Lung (tissue), 16 donors: ENCODE results near the gene PCK1. TPM values are rescaled to one million over a fixed set of nuclear protein-coding genes. Genes with fewer than 3 reads are reported as not detected.
A peak's percentile ranks its signal among the peaks of the same experiment; 100 is the strongest.
"Not testable (repeated sequence)": the region's sequence is repeated elsewhere in the genome, so short reads cannot be mapped to it uniquely, and the experiment has no call there.

Experiments
- ATAC-seq: fragments of 200-7000 bp; cut with Tn5 transposase; one replicate; pipeline ENCODE4 v1.9.1; 2020; ENCODE audit warnings: moderate number of reproducible peaks; ENCODE audit not compliant: insufficient read depth, low FRiP score
- DNase-seq, 3 donors: peaks; one replicate each; pipeline ENCODE4 v3.0.0-alpha.2; 2013 to 2017
- H3K27ac ChIP-seq, 2 donors: one replicate each; pipeline ENCODE4 v1.5.1; 2013; ENCODE audit warnings: mild to moderate bottlenecking in 2 of 2, moderate library complexity in 2 of 2, control low read depth in 1 of 2, inconsistent platforms in 1 of 2, low read depth in 1 of 2, low read length in 1 of 2
- H3K27me3 ChIP-seq, 3 donors: one replicate each; pipeline ENCODE4 v1.5.1; 2013; ENCODE audit warnings: low read length in 2 of 3; ENCODE audit not compliant: control insufficient read depth in 3 of 3, insufficient read depth in 3 of 3
- H3K36me3 ChIP-seq, 4 donors: one replicate each; pipeline ENCODE4 v1.5.1; 2013; ENCODE audit warnings: low read length in 4 of 4, mild to moderate bottlenecking in 1 of 4, moderate library complexity in 1 of 4; ENCODE audit not compliant: control insufficient read depth in 4 of 4, insufficient read depth in 4 of 4
- H3K4me1 ChIP-seq, 5 donors: one replicate each; pipeline ENCODE4 v1.5.1; 2013; ENCODE audit warnings: low read length in 5 of 5, mild to moderate bottlenecking in 2 of 5, moderate library complexity in 1 of 5; ENCODE audit not compliant: control insufficient read depth in 5 of 5, insufficient read depth in 5 of 5
- H3K4me3 ChIP-seq: one replicate; pipeline ENCODE4 v1.5.1; 2013; ENCODE audit warnings: mild to moderate bottlenecking, control low read depth, moderate library complexity
- H3K9ac ChIP-seq, 2 donors: one replicate each; pipeline ENCODE4 v1.5.1; 2013; ENCODE audit warnings: low read length in 2 of 2, control low read depth in 1 of 2; ENCODE audit not compliant: insufficient read depth in 1 of 2
- H3K9me3 ChIP-seq, 4 donors: one replicate each; pipeline ENCODE4 v1.5.1; 2013; ENCODE audit warnings: low read length in 3 of 4, mild to moderate bottlenecking in 1 of 4, moderate library complexity in 1 of 4; ENCODE audit not compliant: control insufficient read depth in 4 of 4, insufficient read depth in 3 of 4
- CTCF ChIP-seq: IDR thresholded peaks from 2 replicates; pipeline ENCODE4 v1.5.1; 2012; ENCODE audit warnings: mild to moderate bottlenecking; ENCODE audit errors: control extremely low read depth, extremely low read depth
- WGBS, 2 donors: extraction: QIAGEN DNeasy Blood & Tissue Kit; methylation state at CpG; one replicate each; pipeline ENCODE4 v1.1.7; 2013; 5-methylcytosine and 5-hydroxymethylcytosine counted together
- long read RNA-seq, 5 donors: transcript quantifications; one replicate each; lab custom pipeline, GENCODE V29; 2026
- polyA plus RNA-seq, 2 donors: library from polyadenylated mRNA; stranded (reverse); fragments of 200-250 nt; gene quantifications; one replicate each; pipeline ENCODE4 v1.2.1, GENCODE V29; 2013
- total RNA-seq, 2 donors: library from RNA; depleted of rRNA in 1 of 2; stranded (reverse); fragments of >200 nt in 1 of 2; gene quantifications; one replicate each; pipeline ENCODE4 v1.2.1, GENCODE V29; 2014 to 2021
- donor health status: control.
- donor health status: control.
- donor health status: Bipolar disorder and iron deficiency.
- donor health status: healthy.
- donor health status: DM: yes; HTN: yes; CAD: no.

PCK1 gene
- total RNA-seq = 1 to 10 TPM in 1 of 2 donors, under 1 TPM in 1; 0.89 to 1.7 TPM
- polyA plus RNA-seq = under 1 TPM; 0.05 to 0.22 TPM
- long read RNA-seq, donor 1 = 0 reads
- long read RNA-seq, donor 2 = 0 reads
- long read RNA-seq, donor 3 = 0 reads
- long read RNA-seq, donor 4 = 0 reads
- long read RNA-seq, donor 5 = 0 reads

DNA sequence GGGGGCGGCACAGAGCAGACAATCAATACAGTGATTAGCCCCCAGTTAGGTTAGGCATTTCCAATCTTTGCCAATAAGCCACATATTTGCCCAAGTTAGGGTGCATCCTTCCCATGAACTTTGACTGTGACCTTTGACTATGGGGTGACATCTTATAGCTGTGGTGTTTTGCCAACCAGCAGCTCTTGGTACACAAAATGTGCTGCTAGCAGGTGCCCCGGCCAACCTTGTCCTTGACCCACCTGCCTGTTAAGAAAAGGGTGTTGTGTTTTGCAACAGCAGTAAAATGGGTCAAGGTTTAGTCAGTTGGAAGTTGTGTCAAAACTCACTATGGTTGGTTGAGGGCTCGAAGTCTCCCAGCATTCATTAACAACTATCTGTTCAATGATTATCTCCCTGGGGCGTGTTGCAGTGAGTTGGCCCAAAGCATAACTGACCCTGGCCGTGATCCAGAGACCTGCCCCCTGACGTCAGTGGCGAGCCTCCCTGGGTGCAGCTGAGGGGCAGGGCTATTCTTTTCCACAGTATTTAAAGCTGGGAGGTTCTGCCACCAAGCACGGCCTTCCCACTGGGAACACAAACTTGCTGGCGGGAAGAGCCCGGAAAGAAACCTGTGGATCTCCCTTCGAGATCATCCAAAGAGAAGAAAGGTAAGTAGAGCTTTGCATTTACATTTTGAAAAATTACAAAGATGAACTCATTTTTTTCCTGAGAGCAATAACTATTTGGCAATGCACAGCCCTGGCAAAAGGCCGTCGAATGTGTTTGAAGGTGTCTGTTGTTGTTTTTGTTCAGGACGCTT is at the start of gene PCK1:
TSS of gene PCK1 (plus strand) at position 557 of the 802 bp plus-strand sequence. CDS start 302 bp downstream, outside the sequence.
- H3K27ac ChIP-seq = no peak within 1 kb of the TSS
- TF ChIP-seq CTCF = no peak
- DNase-seq = peak; percentile 57 to 77 (median 71)
- no peak within 1 kb of the TSS for H3K9ac ChIP-seq
- H3K9me3 ChIP-seq = no peaks in the 10 kb centered on the region
- no peak within 1 kb of the TSS for H3K4me3 ChIP-seq
- no peak for ATAC-seq
- H3K27me3 ChIP-seq = peaks cover 0 to 9% (median 3%) of the 10 kb centered on the region in 3 donors
- H3K4me1 ChIP-seq = no peaks in the 10 kb centered on the region
- WGBS, 2 donors = 71 to 82% methylated on average over 14 of the region's 14 CpGs
- no peaks in the 10 kb centered on the region for H3K36me3 ChIP-seq

- DNase-seq, ATAC-seq, H3K36me3 ChIP-seq, H3K4me1 ChIP-seq, H3K4me3 ChIP-seq, H3K9ac ChIP-seq, H3K9me3 ChIP-seq, H3K27me3 ChIP-seq, H3K27ac ChIP-seq: not testable (repeated sequence)
- 73 to 87% methylated on average over 7 of the region's 7 CpGs for WGBS, 2 donors
Observed at GRCh38 chr20:57511709-57512108, 49.2 kb upstream of the PCK1 start.

DNA sequence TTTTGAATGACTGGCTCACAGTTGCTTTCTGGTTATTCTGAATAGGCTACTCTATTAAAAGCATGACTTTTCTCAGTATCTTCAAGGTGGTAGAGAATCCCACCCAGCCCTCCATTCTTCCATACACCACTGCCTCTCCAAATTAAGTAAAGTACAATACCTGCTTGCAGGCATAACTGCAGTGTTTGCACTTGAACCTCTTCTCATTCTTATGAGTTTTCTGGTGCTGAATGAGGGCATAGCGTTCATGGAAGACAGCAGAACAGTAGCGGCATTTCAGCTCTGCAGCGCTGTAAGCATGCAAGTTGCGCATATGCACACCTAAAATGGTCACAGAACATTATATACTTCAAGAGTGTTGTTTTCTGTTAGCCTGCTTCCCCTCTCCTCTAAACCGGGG is 48.5 kb upstream of the PCK1 start:
- Histone ChIP-seq H3K27me3 (no peaks in the 10 kb centered on the region), H3K36me3 (no peaks in the 10 kb centered on the region), H3K9me3 (peaks cover 0 to 1% (median 0%) of the 10 kb centered on the region in 4 donors), H3K27ac (no peak overlapping the region), H3K4me3 (no peak overlapping the region), H3K4me1 (peaks cover 0 to 8% (median 0%) of the 10 kb centered on the region in 5 donors), H3K9ac (no peak overlapping the region)
- TF ChIP-seq CTCF = no peak
- ATAC-seq = no peak
- no peak for DNase-seq
- 69 to 82% methylated on average over 5 of the region's 5 CpGs for WGBS, 2 donors

GRCh38 chr20:57513199-57513598 is 47.7 kb upstream of the PCK1 start:
- no peak overlapping the region for H3K27ac ChIP-seq
- no peak overlapping the region for H3K9ac ChIP-seq
- no peak for DNase-seq
- no peaks in the 10 kb centered on the region for H3K36me3 ChIP-seq
- 69 to 80% methylated on average over 1 of the region's 1 CpG for WGBS, 2 donors
- TF ChIP-seq CTCF = no peak
- peaks cover 0 to 8% (median 0%) of the 10 kb centered on the region in 5 donors for H3K4me1 ChIP-seq
- no peaks in the 10 kb centered on the region for H3K27me3 ChIP-seq
- no peak overlapping the region for H3K4me3 ChIP-seq
- H3K9me3 ChIP-seq = no peaks in the 10 kb centered on the region
- ATAC-seq = no peak
